DMS153 (cell line): ENCODE measurements around the gene ZDHHC11.

Source experiments
- DNase-seq: peaks from one replicate; lab custom pipeline; 2025; lab: John Stamatoyannopoulos, UW

ZDHHC11 gene

DNA sequence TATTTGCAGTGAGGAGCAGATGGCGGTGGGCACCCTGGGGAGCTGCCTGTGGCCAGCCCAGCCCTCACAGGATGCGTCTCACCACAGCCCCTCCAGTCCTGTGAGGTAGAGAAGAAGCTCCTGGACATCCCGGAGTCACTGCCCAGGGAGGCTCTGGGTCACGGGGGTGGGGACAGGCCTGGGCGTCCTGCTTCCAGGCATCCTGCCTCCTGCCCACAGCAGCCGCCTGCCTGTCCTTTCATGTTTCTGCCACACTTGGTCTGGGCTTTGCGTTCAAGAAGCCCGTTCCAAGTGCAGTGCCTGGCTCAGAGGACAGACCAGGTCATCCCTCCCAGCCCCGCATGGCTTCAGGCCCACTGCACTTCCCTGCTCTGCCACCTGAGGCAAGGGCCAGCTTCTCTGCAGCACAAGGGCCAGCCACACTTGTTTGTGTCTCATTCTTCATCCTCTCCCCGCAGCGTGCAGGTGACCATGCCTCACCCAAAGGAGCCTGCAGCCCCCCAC, 104.5 kb downstream of the ZDHHC11 start:
- DNase-seq, result no peak
